Right ventricle myocardium superior (tissue), 1 donor: ENCODE measurements around the gene RARA. TPM values are rescaled to one million over a fixed set of nuclear protein-coding genes. Genes with fewer than 3 reads are reported as not detected.

Experiments
- ATAC-seq: fragments of 200-7000 bp; cut with Tn5 transposase; one replicate; pipeline ENCODE4 v1.9.1; 2020; ENCODE audit warnings: mild to moderate bottlenecking; ENCODE audit not compliant: poor library complexity
- DNase-seq: peaks from one replicate; pipeline ENCODE4 v3.0.0-alpha.2; 2020
- intact Hi-C: fragments of 100-400 bp; cut with DNase I; formaldehyde crosslinking; loops from one replicate; pipeline ENCODE4 v1.11.2; 2022
- total RNA-seq: library from RNA; stranded (reverse); fragmentation: NEBNext Ultra II Directional; extraction: Animal tissue kit (Norgen Biotek cat#: 25700); gene quantifications from one replicate; pipeline ENCODE4 v1.2.1, GENCODE V29; 2021
- donor health status: DM: no; HTN: yes; CAD: no; lungs with severe emphysema.

Gene RARA
- total RNA-seq, 1 donor from 2014 or later, result 15.8 TPM

DNA sequence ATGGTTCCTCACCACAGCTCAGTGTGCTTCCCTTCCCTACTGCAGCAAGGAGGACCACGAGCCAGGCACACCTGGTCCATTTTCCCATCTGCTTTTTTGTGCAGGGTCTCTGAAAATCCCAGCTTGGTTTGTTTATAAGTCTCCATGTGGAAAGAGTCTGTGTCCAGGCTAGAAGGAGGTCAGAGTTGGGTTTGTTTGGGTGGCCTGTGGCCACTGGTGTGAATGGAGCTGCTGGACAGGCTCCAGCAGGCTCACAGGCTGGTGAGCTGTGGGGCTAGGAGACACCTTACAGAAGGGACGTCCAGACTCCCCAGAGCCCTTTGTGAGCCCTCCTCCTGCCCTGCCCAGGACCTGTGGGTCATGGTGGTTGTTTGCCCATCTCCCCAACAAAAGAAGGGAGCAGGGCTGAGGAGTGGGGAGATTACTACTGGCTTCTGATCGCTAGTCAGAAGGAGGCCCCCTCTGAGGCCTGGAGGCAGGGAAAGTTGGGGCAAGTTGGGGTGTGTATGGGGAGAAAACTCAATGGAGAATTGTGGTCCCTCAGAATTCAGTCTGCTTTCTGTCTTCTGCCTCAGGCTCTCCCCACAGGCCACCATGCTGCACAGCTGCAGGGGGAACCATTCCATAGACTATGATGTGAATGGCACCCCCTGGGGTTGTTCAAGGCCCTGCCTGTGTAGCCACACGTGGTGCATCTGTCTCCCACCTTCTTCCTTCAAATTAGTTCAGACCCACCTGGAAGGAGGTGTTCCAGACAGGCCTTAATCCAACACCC is 4.1 kb downstream of the RARA start:
- DNase-seq (no peak), ATAC-seq (no peak)
- intact Hi-C loops, result no loop called here

DNA sequence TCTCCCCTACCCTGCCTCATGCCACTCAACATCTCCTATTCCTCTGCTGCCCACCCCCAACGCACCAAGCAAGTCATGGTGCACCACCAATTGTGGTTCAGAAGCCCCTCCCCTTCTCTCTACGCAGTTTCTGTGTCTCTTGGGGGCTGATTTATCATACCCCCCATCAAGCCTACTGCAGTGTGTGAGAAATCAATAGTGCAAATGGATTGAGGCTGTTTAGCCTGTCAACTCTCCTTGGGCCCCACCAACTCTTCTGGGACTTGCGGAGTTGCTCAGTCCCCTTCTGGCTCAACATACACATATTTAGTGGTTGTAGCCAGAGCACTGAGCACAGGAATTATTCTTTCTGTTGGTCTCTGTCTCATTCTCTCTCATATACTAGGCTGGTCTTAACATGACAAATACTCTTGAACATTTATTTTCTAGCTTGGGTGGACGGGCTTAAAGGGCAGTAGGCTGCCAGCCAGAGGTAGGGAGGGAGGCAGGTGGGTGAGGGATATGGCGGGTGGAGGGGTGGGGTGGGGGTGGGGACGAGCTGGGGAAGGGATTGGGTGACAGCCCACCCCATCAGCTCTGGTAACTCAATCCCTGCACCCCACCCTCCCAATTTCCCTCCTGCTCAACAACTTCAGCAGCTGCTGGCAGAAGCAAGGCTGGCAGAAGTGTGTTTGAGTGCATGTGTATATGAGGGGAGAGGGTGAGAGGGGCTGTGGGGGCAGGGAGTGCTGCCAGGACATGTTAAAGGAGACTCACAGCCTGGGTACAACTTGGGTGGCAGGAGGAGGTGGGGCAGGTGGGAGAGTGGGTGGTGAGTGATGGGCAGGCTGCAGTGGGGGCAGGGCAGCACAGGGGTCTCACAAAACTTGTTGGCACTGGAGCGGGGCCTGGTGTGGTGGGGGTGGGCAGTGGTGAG is 4.9 kb downstream of the RARA start:
- no peak for ATAC-seq
- no peak for DNase-seq
- intact Hi-C loops, result no loop called here

DNA sequence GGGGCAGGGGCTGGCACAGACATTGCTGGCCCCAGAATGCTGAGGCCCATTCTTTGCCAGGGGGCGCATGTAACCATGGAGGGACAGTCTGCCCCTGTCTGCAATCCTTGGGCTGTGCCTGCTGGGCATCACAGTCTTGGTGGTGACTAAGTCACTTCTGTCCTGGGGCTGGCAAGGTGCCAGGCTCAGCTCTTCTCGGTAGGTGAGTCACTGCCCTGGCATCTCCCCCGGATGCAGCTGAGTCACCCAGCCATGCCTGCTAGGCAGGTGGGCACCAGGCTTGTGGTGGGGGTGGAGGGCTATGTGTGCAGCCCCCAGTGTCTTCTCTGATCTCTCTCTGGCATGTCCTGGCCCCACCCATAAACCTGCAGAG is 5.6 kb downstream of the RARA start:
- no peak for ATAC-seq
- intact Hi-C loops, result no loop called here
- peak; percentile 93 for DNase-seq

DNA sequence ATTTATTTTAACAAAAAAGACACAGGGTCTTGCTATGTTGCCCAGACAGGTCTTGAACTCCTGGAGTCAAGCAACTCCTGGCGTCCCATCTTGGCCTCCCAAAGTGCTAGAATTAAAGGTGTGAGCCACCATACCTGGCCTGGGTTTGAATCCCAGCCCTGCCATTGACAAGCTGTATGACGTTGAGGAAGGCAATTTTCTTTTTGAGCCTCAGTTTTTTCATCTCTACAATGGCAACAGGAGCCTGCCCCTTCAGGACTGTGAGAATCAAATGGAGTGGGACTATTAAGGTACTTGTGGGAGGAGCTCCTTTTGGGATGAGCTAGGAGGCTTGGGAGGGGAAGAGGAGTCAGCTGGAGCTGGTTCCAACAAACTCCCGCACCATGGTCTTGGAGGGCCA is 6.2 kb downstream of the RARA start:
- DNase-seq, result no peak
- intact Hi-C loops, result no loop called here
- ATAC-seq, result no peak

DNA sequence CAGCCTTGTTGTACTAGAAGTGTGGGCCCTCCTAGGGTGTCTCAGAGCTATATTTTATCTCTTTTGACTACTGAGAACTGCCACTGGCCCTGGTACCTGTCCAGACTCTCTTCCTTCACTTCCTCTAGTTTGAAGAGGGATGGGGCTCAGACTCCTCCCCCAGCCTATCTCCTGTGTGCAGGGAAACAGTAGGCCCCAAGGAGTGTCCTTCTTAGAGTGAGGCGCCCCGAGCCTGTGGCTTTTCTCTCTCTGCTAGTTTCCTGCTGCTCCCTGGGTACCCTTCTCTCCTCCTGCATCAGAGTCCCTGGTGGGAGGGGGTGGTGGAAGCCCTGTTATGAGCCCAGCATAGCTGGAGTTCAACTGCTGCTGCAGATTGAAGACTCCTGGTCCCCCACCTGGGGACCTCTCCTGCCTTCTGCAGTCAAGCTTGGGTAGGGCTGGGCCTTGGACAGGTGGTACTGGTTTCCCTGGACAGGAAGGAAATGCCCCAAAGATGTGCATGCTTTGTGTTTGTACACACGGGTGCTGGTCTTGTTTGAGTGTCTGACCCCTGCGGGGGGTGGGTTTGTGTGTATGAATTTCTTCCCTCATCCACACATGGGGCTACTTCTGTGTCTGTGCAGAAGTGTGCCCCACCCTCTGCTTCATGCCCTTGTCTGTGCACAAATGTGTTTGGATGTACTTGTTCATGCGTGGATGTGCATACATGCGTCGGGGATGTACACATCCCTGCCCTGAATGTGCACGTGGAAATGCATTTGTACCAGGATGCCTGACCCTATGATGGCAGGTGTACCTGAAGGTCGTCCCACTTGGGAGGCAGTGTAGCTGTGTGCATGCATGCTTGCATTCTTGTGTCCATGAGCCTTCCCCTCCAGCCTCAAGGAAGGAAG is 6.9 kb downstream of the RARA start:
- intact Hi-C loops, result no loop called here
- DNase-seq, result no peak
- ATAC-seq, result no peak

DNA sequence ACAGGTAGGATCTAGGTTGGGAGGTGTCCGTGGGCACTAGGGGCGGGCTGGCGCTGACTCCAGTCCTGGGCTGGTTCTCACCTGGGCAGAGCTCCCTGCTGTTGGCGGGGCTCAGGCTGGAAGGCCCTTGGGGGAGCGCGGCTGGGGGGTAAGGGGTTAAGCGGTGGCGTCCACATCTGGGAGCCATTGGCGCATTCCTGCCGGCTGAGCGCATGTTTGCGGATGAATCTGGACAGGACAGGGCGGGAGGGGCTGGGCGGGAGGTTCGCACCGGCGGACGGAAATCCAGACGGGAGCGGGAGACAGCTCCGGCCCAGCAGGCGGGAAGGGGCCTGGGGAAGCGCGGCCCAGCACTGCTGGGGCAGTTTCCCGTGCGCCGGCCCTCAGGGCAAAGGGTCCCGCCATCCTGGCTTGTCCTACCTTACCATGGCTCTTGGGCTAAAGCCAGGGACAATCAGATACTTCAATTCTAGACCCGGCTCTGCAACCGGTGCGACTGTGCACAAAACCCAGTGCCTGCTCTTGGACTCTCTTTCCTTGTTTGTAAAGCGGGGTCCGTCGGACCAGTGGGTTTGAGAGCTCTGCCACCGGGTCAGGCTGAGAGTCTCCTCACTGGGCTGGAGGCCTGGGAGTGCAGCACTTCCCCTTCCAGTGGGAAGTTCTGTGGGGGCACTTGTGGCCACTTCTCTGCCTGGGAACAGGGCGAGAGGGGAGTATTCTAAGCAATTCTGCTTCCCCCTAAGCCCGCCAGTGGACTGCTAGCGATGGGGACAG is 7.8 kb downstream of the RARA start:
- ATAC-seq, result peak; percentile 18
- peak; percentile 82 for DNase-seq
- intact Hi-C loops, result no loop called here

DNA sequence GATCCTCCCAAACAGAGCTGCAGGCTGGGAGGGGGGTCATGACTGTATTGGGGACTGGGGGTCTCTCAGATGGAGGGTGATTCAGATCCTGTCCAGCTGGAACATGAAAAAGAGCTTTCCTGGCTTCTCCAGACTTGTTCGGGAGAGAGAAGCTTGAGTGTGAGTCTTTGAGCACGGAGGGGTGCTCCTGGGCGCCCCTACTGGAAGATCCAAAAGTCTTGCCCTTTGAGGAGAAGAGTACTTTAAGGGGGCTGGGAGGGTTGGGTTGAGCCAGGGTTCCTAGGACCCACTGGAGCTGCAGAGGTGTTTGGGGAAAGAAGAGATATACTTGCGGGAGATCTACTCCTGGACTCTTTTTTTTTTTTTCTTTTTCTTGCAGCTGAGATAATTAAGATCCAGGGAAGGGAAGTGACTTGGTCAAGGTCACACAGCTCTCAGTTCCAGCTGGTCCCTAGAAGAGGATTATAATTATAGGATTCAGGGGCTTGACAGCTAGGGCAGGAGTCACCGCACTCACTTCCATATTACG is 8.4 kb downstream of the RARA start:
- intact Hi-C loops, result no loop called here
- ATAC-seq, result peak; percentile 21
- DNase-seq, result no peak

DNA sequence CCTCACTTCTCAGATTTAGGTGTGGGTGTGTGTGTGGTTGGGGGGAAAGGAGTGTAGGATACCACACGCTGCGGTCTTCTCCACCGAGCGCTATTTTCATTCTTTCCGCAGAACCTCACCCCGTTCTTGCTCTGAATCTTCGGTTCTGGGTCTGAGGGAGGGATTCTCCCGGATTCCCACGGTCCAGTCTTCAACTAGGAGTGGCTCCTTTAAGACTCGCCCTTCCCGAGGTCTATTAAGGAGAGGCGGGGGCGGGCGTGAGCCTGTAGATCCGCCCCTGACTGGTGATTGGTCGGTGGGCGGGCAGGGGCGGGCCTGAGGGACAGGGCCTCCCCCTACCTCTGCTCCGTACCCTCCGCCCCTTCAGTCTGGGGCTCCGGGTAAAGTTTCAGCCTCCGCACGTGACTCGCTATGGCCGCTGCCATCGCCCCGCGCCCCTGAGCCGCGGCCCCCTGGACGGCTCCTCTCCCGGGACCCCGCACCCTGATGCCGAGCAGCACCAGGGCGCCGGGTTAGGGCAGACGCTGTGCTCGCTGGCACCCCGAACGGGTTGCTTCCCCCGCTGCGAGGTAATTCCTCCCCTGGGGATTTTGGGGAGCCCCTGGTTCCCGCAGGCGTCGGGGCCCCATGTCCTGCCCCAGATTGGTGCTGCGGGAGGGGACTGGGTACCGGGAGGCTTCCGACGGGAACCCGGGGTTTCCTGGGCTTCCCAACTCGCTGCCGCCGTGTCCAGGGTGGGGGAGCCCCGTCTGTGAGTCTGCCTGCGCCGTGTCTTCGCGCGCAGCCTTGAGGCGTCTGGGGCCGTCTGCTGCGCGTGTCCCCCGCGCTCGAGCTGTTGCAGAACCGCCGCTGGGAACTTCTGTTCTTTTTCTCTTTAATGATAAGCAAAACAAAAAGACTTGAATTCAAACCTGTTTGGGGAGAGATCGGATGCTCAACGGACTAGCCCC is 9.2 kb downstream of the RARA start:
- ATAC-seq, result peak; percentile 89
- intact Hi-C loops, result no loop called here
- peak; percentile 97 for DNase-seq

DNA sequence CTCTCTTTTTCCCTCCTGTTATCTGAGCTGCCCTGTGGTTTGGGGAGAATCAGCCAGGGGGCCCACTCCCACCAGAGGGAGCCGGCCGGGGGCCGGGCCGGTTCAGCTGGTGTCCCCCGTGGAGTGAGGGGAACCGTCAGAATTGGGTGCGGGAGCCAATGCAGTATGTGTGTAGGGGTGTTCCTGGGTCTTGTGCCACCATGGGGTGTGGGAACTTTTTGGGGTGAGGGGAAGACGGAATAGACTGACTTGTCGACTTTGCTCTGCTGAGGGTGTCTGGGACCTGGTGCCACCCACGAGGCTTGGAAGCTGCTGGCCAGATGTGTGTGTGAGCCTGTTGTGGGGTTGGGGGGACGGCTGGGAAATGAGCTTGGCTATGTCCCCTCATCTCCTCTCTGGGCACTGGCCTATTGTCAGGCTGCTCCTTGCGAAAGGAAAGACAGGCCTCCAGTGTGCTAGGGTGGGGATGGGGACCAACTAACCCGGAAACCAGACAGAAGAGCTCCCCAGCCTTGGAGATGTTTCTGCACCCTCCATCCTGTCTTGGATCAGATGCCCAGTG is 9.9 kb downstream of the RARA start:
- DNase-seq, result no peak
- intact Hi-C loops, result no loop called here
- ATAC-seq, result no peak

DNA sequence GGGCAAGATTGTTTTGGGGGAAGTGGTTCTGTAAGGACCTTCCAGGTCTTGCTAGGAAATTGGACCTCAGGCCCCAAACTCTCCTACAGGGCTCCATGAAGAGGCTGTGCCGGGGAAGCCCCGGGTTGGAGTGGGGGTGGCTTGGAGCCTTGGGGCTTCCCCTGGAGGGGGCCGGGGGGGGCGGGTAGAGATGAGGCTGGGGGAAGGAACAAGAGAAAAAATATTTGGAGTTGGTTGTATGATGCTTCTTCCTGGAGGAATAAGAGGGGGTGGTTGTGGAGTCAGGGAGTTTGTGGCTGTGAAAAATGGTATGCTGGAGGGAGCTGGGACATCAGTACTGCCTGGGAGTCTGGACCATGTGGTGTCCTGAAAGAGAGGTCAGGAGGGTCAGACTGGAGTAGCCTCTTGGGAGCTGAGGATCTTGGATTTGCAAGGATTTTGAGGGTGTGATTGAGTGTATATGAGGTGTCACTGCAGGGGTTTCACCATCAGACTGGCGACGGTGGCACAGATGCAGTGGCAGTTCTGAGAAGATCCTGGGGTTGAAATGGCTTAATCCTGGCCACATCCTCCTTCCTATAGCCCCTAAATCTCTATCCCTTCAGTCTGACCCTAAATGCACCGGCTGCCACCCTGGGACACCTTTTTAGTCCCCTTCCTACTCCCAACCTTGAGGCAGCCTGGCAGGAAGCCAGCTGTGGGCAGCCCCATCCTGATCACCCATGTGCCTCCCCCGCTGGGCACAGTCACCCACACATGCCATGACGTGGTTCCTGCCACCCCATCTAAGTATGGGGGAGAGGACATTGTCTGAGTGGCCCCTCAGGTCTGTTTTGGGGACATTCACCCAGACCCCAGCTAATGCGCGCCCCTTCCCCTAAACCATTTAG is 10.9 kb downstream of the RARA start:
- ATAC-seq, result no peak
- DNase-seq, result no peak
- intact Hi-C loops, result no loop called here

DNA sequence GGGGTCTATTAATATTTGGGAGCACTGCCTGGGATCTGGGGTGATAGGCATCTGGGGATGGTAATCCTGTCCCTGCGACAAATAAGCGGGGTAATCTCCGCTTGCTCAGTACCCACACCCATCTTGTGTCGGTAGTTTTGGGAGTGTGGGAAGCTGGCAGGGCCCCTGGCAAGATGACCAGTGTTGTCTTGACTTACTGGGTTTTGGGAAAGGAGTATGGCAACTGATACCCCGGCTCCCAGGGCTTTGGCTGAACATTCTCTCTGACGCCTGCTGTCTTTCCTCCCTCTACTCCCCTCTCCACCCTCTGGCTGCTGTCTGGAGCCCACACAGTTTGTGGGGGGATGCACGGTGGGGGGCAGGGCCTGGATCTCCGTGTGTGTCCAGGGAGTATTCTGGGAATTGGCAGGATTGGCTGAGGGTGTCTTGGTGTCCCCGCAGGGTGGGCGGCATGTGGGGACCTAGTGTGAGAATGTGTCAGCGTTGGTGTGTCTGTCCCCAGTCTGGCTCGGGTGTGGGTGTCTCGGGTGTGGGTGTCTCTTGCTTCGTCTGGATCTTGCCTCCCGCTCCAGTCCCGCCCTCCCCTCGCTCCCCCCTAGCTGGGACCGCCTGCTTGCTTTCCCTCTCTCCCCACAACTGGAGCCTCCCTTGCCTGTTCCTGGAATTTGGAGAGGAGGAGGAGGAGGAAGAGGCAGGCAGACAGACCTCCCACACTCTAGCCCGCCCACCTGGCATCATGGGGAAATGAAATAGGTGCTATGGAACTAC is 12.0 kb downstream of the RARA start:
- DNase-seq, result peak; percentile 85
- intact Hi-C loops, result no loop called here
- peak; percentile 5 for ATAC-seq

DNA sequence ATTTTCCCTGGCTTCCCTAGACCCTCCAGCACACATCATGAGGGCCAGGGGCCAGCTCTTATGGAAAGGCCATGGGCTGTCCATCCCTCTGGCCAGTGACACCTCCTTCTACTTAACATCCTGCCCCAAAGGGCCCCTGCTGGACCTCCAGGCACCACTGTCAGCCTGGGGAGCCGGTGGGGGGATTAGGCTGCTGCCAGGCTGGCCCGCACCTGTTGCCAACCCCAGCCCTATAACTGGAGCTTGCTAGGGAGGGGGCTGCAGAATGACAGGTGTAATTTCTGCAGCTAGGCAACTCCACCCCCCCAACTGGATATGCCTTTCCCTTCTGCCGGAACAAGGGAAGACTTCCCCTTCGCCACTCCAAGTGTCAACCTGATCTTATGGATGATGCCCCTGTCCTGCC is 12.5 kb downstream of the RARA start:
- intact Hi-C loops, result no loop called here

DNA sequence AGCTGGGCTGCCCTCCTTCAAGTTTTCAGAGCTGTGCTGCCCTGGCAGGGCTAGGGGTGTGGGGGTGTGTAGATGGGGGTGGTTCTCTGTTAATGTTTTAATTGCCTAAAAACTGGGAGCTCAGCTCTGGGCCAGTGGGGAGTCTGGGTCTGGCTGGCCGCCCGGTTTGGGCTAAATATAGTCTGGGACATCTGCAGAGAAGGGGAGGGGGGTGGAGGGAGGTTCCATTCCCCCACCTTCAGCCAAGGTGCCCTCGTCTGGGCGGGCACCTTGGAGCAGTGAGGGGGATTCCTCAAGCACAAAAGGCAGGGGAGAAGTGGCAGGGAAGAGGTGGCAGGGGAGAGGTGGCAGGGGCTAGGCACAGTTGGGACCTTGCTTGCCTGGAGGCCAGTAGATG is 13.0 kb downstream of the RARA start:
- ATAC-seq (peak; percentile 42), DNase-seq (peak; percentile 87)
- intact Hi-C loops, result no loop called here

More for the DNA sequence above, 12.5 kb downstream of the RARA start:
- DNase-seq, result no peak
- ATAC-seq, result no peak

DNA sequence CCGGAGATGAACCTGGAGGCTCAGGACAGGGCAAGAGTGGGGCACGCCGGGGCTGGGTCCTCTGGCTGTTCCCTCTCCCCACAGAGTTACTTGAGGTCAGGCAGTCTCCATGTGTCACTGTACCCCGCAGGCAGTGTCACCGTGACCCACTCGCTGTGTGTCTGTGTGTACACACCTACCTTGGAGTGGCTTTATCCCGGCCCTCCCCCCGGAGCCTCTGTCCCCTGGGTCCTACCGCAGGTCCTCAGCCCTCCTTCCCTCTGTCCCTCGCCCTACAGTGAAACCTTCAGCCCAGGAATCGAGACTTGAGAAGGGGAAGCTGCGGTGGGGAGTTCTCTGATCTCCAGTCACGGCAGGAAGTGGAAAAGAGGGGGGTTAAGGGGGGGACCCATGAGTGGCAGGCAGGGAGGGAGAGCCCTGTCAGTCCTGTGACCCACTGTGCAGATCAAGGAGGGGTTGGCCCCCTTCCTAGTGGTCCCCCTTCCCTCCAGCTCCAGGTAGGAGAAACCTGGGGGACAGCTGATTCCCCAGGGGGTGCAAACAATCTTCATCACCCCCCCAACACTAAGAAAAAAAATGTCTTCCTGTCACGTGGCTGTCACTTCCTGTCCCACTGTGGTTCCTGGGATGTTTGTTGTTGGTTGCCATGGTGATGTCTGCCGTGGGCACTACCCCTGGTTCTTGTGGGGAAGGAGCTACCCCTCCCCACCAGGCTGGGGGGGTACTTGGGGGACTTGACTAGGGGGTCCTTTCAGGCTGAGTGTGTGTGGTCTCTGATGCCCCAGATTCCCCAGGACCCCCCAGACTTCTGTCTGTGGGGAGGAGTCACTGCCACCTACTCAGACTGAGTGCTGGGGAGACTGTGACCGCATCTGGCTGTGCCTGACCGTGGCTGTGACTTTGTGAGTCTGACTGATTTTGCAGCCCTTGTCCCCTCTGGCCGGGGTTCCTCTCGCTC is 13.7 kb downstream of the RARA start:
- intact Hi-C loops, result no loop called here
- DNase-seq (peak; percentile 82), ATAC-seq (peak; percentile 35)
